Choroid plexus epithelial cell (primary cell): ENCODE data around the gene ZFYVE19.
A peak's percentile ranks its signal among the peaks of the same experiment; 100 is the strongest.

ENCODE experiments used
- DNase-seq: peaks from one replicate; pipeline ENCODE4 v3.0.0-alpha.2; 2010; ENCODE audit warnings: low read depth
- H3K4me3 ChIP-seq: 2 replicates; pipeline ENCODE4 v1.5.1; 2011; ENCODE audit warnings: low read depth, mild to moderate bottlenecking, control low read depth, low read length, moderate library complexity
- TF ChIP-seq, protein P1 (sequence below): conservative IDR thresholded peaks from 2 replicates; pipeline ENCODE4 v1.5.1; 2011; ENCODE audit warnings: low read depth, mild to moderate bottlenecking, control low read depth, inconsistent platforms, low read length, moderate library complexity

The ZFYVE19 gene

DNA sequence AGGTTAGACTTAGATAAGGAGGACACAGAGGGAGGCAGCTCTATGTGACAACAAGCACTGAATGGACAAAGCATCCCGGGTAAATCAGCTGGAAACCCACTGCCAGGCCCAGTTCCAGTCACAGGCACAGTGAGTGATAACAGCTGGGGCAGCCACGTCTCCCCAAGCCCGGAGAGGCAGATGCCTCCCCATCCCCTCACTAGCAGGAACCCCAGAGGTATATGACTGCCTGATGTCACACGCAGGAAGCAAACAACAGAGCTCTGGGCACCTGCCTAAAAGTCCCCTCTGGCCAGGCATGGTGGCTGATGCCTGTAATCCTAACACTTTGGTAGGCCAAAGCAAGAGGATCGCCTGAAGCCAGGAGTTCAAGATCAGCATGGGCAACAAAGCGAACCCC lies 18.9 kb upstream of the ZFYVE19 start:
- DNase-seq: no peak
- no peak overlapping the region for H3K4me3 ChIP-seq
- TF ChIP-seq, protein P1, sequence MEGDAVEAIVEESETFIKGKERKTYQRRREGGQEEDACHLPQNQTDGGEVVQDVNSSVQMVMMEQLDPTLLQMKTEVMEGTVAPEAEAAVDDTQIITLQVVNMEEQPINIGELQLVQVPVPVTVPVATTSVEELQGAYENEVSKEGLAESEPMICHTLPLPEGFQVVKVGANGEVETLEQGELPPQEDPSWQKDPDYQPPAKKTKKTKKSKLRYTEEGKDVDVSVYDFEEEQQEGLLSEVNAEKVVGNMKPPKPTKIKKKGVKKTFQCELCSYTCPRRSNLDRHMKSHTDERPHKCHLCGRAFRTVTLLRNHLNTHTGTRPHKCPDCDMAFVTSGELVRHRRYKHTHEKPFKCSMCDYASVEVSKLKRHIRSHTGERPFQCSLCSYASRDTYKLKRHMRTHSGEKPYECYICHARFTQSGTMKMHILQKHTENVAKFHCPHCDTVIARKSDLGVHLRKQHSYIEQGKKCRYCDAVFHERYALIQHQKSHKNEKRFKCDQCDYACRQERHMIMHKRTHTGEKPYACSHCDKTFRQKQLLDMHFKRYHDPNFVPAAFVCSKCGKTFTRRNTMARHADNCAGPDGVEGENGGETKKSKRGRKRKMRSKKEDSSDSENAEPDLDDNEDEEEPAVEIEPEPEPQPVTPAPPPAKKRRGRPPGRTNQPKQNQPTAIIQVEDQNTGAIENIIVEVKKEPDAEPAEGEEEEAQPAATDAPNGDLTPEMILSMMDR: no peak

DNA sequence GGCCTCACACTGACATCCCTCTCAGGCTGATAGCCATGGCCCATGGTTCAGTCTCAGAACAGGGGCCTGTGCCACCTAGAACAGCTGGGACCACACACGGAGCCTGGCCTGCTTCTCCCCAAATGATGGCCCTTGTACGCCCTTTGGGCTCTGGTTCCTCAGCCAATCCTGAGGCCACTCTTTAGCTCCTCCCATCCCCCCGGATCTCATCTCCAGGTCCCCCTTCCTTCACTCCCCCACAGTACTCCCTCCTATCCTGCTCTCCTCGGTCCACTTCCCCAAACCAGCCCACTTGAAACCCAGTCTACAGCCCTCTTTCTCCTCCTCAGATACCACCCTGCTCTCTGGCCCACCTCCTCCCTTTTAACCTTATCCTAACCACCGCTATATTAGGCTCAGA lies 17.8 kb upstream of the ZFYVE19 start:
- no peak overlapping the region for H3K4me3 ChIP-seq
- TF ChIP-seq, protein P1: no peak
- no peak for DNase-seq

DNA sequence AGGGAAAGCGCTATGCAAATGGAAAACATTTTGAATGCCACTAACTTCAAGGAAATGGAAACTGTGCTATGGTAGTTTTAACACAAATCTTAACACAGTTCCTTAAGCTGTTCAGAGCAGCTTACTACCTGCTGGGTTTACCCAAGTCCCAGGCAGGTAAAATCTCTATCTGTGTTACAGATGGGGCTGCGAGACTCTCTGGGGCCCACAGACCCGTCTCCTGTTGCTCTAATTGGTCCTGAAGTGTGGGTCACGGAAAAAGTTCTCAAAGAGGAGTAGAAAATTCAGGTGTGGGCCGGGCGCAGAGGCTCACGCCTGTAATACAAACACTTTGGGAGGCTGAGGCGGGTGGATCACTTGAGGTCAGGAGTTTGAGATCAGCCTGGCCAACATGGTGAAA lies 16.9 kb upstream of the ZFYVE19 start:
- DNase-seq: no peak
- no peak overlapping the region for H3K4me3 ChIP-seq
- TF ChIP-seq, protein P1: no peak

GRCh38 chr15:40790718-40791117 lies 16.2 kb upstream of the ZFYVE19 start:
- TF ChIP-seq, protein P1: no peak
- peak; percentile 49 for DNase-seq
- no peak overlapping the region for H3K4me3 ChIP-seq

DNA sequence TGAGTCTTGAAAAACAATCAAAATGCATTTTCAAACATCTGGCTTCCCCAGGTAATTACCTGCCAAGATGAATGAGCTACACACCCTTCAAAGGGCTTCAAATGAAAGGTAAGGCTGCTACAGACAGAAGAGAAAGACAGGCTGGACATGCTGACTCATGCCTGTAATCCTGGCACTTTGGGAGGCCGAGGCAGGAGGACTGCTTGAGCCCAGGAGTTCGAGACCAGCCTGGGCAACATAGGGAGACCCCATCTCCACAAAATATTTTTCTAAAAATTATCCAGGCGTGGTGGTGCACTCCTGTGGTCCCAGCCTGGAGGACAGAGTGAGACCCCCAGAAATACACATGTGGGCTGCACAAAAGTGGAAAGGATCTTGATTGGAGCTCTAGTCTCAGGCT lies 14.5 kb upstream of the ZFYVE19 start:
- no peak overlapping the region for H3K4me3 ChIP-seq
- TF ChIP-seq, protein P1: no peak
- DNase-seq: no peak

DNA sequence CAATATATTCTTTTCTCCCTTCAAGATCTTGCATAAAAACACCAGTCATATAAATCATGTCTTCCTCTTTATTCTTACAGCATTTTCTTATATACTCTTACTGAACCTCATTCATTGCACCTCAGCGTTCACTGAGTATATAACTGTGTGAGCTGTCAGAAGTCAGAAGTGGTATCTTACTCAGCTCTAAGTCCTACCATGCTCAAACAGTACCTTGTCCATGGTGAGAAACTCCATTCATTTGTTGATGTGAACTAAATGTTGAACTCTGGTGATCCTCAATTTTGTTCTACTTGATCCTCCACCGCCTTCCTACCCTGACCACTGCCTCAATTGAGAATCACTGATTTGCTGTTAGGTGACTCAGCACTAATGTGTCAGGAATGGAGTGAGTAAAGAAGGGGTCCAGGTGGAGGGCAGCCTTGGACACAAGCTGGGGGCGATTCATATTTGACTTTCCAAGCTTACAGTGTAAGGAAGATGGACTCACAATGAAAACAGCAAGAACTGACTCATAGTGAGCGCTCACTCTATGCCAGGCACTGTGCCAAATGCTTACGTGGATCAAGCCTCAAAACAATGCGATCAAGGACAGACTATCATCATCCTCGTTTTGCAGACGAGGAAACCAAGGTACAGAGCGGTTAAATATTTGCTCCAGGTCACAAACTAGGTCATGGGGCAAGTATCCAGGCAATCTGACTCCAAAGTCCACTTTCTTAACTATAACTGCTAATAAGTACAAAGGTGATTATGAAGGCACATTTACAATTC lies 13.5 kb upstream of the ZFYVE19 start:
- TF ChIP-seq, protein P1: no peak
- no peak overlapping the region for H3K4me3 ChIP-seq
- DNase-seq: peak; percentile 96

DNA sequence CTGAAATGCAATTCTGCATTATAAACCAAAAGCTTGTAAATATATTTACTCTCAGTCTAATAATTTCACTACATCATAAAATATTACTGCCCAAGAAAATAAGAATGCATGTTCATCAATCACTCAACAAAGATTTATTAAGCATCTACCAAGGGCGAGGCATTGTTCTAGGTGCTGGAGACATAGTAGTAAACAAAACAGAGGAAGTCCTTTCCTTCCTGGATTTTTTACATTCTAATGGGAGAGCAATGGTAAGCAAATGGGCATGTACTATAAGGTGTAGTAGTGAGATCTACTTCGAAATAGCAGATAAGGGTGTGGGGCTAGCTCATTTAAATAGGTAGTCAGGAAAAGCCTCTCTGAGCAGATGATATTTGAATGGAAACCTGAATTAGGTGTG lies 10.8 kb upstream of the ZFYVE19 start:
- no peak overlapping the region for H3K4me3 ChIP-seq
- TF ChIP-seq, protein P1: no peak
- no peak for DNase-seq
